Fibroblast of lung (primary cell): Measurements from ENCODE around the gene UMPS.

Source experiments
- CTCF ChIP-seq, 2 donors: IDR thresholded peaks in 1 of 2; conservative IDR thresholded peaks in 1 of 2; 1 replicate in 1 of 2; 2 replicates in 1 of 2; pipeline ENCODE4 v1.5.1; 2011 to 2012; ENCODE audit warnings: low read length in 2 of 2, control low read depth in 1 of 2, inconsistent platforms in 1 of 2, low read depth in 1 of 2, mild to moderate bottlenecking in 1 of 2
- EZH2 ChIP-seq: IDR thresholded peaks from 2 replicates; pipeline ENCODE4 v1.5.1; 2012; ENCODE audit warnings: low read length, control low read depth, mild to moderate bottlenecking; ENCODE audit errors: missing control alignments

DNA sequence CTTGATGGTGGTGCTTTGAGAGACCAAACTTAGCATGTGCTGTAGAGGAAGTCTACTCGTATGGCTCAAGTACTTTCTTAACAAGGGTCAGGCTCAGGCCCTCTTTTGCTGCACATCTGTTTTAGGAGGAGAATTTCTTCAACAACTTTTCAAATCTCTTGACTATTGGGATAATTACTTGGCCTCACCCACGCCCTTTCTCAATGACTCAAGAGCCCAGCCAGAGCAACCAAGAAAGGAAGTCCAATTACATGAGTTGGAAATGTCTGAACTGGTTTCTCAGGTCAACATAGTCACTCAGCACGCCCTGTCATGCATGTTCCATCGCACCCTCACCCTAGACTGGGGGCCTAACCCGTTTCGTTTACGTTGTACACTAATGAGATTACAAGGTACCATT, 44.8 kb upstream of the UMPS start:
- TF ChIP-seq EZH2 (no peak), CTCF (conservative IDR thresholded peaks at IDR 0.05 in 1 of 2, IDR thresholded peaks at IDR 0.05 in 1 of 2; ENCODE audit: low read depth in 1 of 2, low read length in 2 of 2) (no peak)
